ENCODE measurements around the gene SYS1.
A peak's percentile ranks its signal among the peaks of the same experiment; 100 is the strongest.

Gene SYS1
- 60.3 to 80.1 (median 69.4) reads per million in 4 experiments for total RNA-seq

GRCh38 chr20:45362804-45363610 is at the start of gene SYS1:
SYS1 (plus strand) TSS chr20:45363156; CDS start chr20:45363532, 376 bp downstream.
- DNase-seq, result peak; percentile 97

DNA sequence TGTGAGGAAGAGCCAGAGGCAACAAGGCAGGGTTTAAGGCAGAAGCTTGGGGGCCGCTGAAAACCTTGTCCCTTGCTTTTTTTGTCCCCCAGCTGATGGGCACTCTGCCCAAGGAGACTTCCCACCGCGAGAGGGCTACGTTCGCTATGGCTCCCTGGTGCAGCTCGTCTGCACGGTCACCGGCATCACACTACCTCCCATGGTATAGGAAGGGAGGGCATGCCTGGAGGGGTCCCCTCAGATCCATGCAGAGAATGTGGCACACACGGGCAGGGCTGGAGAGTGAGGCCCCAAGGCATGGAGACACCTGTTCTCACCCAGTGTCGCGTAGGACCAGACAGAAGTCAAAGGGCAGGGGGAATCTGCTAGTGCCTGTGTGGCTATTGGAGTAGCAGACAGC is 49.0 kb upstream of the SYS1 start:
- no peak for DNase-seq

DNA sequence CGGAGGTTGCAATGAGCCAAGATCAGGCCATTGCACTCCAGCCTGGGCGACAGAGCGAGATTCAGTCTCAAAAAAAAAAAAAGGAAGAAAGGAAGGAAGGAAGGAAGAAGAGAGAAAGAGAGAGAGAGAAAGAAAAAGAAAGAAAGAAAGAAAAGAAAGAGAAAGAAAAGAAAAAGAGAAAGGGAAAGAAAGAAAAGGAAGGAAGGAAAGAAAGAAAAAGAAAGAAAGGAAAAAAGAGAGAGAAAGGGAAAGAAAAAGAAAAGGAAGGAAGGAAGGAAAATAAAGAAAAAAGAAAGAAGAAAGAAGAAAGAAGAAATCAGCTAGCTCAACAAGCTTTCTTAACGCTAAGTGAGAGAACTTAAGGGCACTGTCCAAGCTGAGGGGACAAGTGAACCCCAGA is 47.3 kb upstream of the SYS1 start:
- no peak for DNase-seq

GRCh38 chr20:45316150-45317080 is 46.5 kb upstream of the SYS1 start:
- DNase-seq, result no peak

DNA sequence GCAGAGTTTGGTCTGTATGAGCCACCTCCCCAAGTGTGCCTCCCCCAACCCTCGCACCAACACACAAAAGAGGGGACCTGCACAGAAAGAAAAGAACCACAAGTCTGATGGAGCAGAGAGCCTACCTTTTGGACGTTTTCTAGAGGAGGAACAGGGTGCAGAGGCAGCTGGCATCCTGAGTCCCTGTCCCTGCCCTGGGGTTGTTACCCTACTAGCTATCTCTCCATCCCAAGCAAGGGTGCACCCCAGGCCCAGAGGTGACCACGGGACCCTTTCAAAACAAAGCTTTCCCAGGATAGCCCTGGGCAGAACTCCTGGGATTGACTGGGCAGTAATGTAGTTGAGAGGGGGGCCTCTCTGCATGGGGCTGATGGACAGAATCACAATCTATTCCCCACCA is 45.1 kb upstream of the SYS1 start:
- DNase-seq, result no peak

- no peak for DNase-seq
Observed at GRCh38 chr20:45318386-45318939, 44.5 kb upstream of the SYS1 start.

DNA sequence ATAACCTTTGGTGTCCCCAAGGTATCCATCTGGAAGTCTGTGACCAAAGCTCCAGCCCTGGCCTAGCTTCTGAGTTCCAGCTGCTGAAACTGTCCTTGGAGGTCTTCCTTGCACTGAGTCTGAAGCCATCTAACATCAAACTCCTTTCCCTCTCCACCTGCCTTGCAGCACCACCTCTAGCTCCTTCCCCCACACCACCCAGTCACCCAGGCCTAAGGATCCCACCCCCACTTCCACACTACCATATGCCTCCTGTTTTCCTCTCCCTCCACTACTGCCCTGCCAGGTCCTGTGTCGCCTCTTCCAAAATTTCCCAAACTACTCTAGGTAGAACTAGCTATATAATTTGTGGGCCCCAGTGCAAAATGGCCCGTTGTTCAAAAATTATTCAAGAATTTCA is 44.0 kb upstream of the SYS1 start:
- DNase-seq, result no peak

GRCh38 chr20:45320948-45321595 is 41.9 kb upstream of the SYS1 start:
- DNase-seq, result no peak

DNA sequence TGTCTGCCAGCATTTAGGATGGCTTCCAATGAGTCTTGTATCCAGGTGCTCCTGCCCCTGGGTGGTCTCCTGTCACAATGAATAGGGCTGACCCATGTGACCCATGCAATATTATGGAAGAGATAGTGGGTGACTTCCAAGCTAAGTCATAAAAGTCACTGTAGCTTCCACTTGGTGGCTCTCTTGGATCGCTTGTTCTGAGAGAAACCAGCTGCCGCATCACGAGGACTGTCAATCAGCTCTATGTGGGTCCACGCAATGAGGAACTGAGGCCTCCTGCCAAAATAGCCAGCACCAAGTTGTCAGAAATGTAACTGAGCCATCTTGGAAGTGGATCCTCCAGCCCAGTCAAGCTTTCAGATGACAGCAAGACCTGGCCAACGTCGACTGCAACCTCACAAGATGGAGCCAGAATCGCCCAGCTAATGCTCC is 40.0 kb upstream of the SYS1 start:
- no peak for DNase-seq

- DNase-seq, result no peak
Observed at GRCh38 chr20:45323731-45324130, 39.2 kb upstream of the SYS1 start.

- no peak for DNase-seq
Observed at GRCh38 chr20:45325371-45325770, 37.6 kb upstream of the SYS1 start.

- DNase-seq, result no peak
Observed at GRCh38 chr20:45328451-45328850, 34.5 kb upstream of the SYS1 start.

- no peak for DNase-seq
Observed at GRCh38 chr20:45329497-45330319, 33.2 kb upstream of the SYS1 start.

DNA sequence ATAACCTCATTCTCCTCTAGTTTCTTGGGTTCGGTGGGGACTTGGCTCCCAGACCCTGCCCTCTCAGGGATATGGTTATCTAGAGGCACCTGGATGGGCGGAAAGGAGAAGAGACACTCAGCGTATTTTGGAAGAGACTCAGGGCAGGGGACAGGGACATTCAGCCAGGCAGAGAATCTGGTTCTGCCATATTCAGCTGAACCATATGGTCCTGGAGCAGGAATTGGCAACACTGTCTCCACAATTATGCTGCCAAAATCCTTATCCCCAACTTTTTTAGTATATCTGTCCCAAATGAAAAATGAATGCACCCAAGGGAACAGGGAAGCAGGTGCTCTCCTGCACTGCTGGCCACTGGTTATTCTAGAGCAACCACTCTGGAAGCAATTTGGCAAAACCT is 32.5 kb upstream of the SYS1 start:
- DNase-seq, result no peak

DNA sequence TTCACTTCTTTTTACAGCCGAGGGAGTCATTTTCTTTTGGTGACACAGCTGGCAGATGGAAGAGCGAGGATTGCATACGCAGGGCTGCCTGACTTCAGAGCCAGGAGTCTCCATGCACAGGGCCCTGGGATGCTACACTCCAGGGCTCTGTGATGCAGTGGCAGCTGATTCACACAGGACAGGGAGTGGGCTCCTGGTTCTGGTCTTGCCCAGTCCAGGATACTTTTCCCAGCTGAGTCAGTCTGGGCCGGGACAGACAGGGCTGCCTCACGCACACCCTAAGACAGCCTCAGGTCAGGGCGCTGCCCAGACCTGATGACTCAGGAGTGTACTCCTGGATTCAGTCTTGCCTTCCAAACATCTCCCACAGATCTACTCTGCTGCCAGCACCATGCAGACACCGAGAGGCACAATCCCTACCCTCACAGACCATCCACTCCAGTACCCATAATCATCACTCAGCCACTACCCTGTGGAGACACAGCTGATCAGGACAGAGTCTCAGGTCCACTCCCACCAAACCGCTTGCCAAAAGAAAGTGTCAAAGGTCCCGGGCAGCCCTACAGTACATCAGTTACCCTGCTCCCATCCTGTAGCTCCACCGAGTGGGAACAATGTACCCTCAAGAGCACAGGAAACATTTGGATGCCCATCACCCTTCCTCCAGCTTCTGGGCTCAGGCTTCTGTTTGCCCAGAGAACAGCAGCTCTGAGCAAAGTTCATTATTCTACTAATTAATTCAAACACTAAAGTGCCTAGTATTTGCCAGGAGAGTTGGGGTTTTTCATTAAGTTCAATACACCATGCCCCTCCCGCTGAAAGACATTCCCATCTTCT is 26.2 kb upstream of the SYS1 start:
- no peak for DNase-seq

DNA sequence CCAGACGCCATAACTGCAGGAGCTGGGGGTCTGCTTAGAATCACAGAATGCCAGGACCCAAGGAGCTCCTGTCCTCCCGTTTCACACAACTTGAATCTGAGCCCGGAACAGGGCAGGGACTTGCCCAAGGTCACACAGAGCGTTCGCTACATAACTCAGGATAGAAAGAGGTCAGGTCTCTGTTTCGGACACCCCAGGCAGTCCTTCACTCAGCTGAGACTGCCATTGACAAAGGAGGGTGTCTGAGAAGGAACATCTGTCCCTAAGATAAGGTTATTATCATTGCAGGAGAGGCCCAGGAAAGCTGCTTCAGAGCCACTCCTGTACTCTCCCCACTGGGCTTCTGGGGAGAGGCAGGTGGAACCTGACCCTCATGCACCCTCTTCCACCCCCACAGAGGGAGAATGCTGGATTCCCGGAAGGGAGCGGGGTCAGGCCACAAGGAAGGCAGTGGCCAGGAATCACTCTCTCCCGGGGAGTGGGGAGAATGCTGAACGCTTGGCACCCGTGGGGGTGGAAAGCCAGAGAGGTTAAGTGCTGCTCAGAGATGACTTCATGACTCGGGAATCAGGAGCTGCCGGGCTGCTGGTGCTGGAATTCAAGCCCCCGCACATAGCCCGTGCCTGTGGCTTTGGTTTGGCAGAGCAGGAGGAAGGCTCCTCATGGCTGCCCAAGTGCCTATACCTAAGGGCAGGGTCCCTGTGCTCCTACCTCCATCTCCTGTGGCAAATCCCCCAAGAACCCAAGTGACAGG is 25.4 kb upstream of the SYS1 start:
- DNase-seq, result no peak

DNA sequence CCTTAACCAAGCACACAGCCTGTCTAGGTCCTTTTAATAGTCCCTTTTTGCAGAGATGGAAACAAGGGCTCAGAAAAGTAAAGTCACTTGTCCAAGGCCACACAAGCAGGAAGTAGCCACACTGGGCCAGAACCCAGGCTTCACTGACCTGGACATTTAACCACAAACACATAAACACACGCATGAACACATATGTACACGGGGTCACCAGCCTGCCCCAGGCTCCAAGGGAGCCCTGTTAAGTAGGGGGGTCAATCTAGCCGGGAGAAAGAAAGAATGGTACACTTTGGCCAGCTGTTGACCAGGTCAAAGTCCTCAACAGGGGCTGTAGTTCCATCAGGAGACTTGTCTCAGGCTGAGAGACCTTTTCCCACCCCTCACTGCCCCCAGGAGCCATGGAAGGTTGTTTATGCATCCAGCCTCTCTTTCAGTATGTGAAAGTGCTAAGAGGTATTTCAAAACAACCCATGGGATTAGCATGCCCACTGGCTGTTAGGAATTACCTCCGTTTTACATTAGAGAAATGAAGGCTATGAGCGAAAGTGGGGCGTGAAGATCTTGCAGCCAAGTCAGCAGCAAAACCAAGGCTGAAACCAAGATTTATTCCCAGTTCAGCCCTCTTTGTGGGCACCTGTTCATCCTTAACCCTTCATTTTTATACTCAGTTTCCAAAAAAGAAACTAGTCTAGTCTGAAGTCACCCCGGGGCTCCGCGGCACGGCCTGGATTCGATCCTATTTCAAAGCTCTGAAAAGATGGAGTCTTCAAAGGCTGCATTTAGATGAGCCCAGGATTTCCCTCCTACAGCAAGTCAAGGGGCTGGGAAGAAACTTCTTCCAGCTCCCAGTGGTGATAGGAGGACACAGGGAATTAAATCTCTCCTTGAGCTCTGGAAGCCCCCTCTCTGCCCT is 24.6 kb upstream of the SYS1 start:
- no peak for DNase-seq

- no peak for DNase-seq
Observed at GRCh38 chr20:45339084-45339483, 23.9 kb upstream of the SYS1 start.

- no peak for DNase-seq
Observed at GRCh38 chr20:45339799-45340198, 23.2 kb upstream of the SYS1 start.

All from effector CD8-positive, alpha-beta T cell (primary cell).